Measurements from ENCODE around the gene FAAH2.
"Not testable (repeated sequence)": the region's sequence is repeated elsewhere in the genome, so short reads cannot be mapped to it uniquely, and the experiment has no call there.

Gene FAAH2

DNA sequence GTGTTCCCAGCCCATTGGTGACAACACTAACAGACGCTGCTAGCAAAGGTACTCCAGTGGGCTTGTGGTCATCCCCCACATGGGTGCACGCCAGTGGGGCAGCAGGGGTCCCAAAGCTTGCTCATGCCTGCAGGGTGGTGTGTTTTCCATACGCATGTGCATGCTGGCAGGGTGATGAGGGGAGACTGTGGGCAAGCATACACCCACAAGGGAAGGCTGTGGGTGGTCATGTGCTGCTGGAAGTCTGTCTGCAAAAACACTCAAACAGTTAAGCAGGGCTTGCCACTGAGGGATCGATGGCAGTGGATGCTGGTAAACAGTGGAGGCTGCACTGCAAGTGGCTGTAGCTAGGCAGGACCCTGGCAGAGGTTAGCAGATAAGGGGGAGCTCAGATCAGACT, 79.9 kb downstream of the FAAH2 start:
- peaks cover 54 to 98% (median 85%) of the 10 kb centered on the region in 11 experiments for H3K27me3 ChIP-seq
- no peak overlapping the region for H3K4me3 ChIP-seq
- H3K4me2 ChIP-seq, result no peak overlapping the region
- no peaks in the 10 kb centered on the region; a peak in 4 of 22 replicates for H4K20me1 ChIP-seq
- H3K9ac ChIP-seq, result no peak overlapping the region
- H3K27ac ChIP-seq, result no peak overlapping the region
- H3K9me3 ChIP-seq (replicated peaks in 1 of 11), result peaks cover 0 to 8% (median 0%) of the 10 kb centered on the region in 11 experiments; a peak in 2 of 22 replicates
- no peaks in the 10 kb centered on the region for H3K4me1 ChIP-seq
- TF ChIP-seq Cebpa-rat (IDR thresholded peaks at IDR 0.05), result no peak
- no peaks in the 10 kb centered on the region for H3K36me3 ChIP-seq

DNA sequence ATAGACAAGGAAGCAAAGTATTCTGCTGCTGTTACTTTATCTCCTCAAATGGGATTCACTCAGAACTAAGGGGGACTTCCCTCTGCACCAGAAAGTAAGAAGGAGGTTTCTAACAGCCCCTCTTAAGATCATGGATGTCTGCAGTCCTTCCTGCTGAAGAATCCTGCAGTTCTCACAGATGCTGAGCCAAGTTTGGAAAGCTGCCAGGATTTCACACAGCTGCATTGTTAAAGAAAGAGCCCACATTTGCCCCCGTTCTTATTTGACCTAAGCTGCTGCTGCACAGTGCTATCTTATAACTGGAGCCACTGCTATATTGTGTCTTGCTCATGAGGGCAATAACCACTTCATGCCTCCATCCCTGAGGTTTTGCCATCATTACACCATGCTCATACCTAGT, 81.1 kb downstream of the FAAH2 start:
- TF ChIP-seq Cebpa-rat (IDR thresholded peaks at IDR 0.05), result no peak
- H3K27ac ChIP-seq, result no peak overlapping the region
- no peak overlapping the region for H3K9ac ChIP-seq
- no peak overlapping the region for H3K4me2 ChIP-seq
- peaks cover 51 to 95% (median 73%) of the 10 kb centered on the region in 11 experiments for H3K27me3 ChIP-seq
- no peaks in the 10 kb centered on the region for H3K4me1 ChIP-seq
- H4K20me1 ChIP-seq, result no peaks in the 10 kb centered on the region; a peak in 4 of 22 replicates
- no peaks in the 10 kb centered on the region for H3K9me3 ChIP-seq (replicated peaks in 1 of 11)
- H3K36me3 ChIP-seq, result no peaks in the 10 kb centered on the region
- no peak overlapping the region for H3K4me3 ChIP-seq

- no peak overlapping the region for H3K27ac ChIP-seq
- TF ChIP-seq Cebpa-rat (IDR thresholded peaks at IDR 0.05), result no peak
- no peak overlapping the region for H3K4me2 ChIP-seq
- H3K27me3 ChIP-seq, result peaks cover 51 to 94% (median 73%) of the 10 kb centered on the region in 11 experiments
- H3K4me3 ChIP-seq, result no peak overlapping the region
- H3K9me3 ChIP-seq (replicated peaks in 1 of 11), result no peaks in the 10 kb centered on the region
- H3K4me1 ChIP-seq, result no peaks in the 10 kb centered on the region
- H3K9ac ChIP-seq, result no peak overlapping the region
- H4K20me1 ChIP-seq, result no peaks in the 10 kb centered on the region; a peak in 4 of 22 replicates
- H3K36me3 ChIP-seq, result no peaks in the 10 kb centered on the region
These were observed 81.7 kb downstream of the FAAH2 start for GRCh38 chrX:57368158-57368557.

GRCh38 chrX:57379296-57379695, 92.8 kb downstream of the FAAH2 start:
- H3K4me2 ChIP-seq, result no peak overlapping the region
- H3K9me3 ChIP-seq (replicated peaks in 1 of 11), result peaks cover 0 to 11% (median 0%) of the 10 kb centered on the region in 11 experiments; a peak in 1 of 22 replicates
- no peak for TF ChIP-seq Cebpa-rat (IDR thresholded peaks at IDR 0.05)
- H3K4me1 ChIP-seq, result no peaks in the 10 kb centered on the region
- H4K20me1 ChIP-seq, result no peaks in the 10 kb centered on the region
- peaks cover 54 to 89% (median 84%) of the 10 kb centered on the region in 11 experiments for H3K27me3 ChIP-seq
- no peaks in the 10 kb centered on the region for H3K36me3 ChIP-seq
- H3K4me3 ChIP-seq, result no peak overlapping the region
- no peak overlapping the region for H3K9ac ChIP-seq
- H3K27ac ChIP-seq, result no peak overlapping the region

GRCh38 chrX:57380026-57380796, 93.7 kb downstream of the FAAH2 start:
- no peak for TF ChIP-seq Cebpa-rat (IDR thresholded peaks at IDR 0.05)
- peaks cover 47 to 80% (median 74%) of the 10 kb centered on the region in 11 experiments for H3K27me3 ChIP-seq

DNA sequence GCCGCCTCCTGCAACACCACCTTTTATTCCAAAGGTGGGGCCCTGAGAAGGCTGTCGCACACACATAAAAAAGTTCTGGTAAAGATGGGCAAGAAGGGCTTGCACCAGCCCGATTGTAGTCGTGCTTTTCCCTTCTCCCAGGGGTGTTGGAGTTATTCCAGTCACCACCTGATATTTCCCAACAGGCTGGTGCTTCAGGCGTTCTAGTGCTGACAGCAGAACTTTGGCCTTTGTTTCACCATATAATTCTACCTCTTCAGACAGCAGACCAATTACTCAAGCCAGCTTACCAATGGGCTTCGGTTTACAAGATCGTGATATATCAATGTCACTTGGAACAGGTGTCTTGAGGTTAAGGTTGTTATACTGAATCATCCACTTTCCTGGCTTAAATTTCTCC, 107.7 kb downstream of the FAAH2 start:
- Histone ChIP-seq H3K27me3 (peaks cover 41 to 94% (median 83%) of the 10 kb centered on the region in 11 experiments), H3K9me3 (replicated peaks in 1 of 11) (peaks cover 0 to 14% (median 0%) of the 10 kb centered on the region in 11 experiments; a peak in 7 of 22 replicates)
- not testable (repeated sequence) for H3K4me1 ChIP-seq, H4K20me1 ChIP-seq, H3K9ac ChIP-seq, H3K4me2 ChIP-seq, H3K4me3 ChIP-seq, H3K36me3 ChIP-seq, H3K27ac ChIP-seq

More at GRCh38 chrX:57380026-57380796, 93.7 kb downstream of the FAAH2 start:
- Histone ChIP-seq H3K9ac (no peak overlapping the region), H4K20me1 (no peaks in the 10 kb centered on the region), H3K9me3 (replicated peaks in 1 of 11) (peaks cover 0 to 11% (median 0%) of the 10 kb centered on the region in 11 experiments; a peak in 1 of 22 replicates), H3K27ac (no peak overlapping the region), H3K4me3 (no peak overlapping the region), H3K4me1 (no peaks in the 10 kb centered on the region), H3K4me2 (no peak overlapping the region), H3K36me3 (no peaks in the 10 kb centered on the region)

GRCh38 chrX:57403191-57403590, 116.7 kb downstream of the FAAH2 start:
- H4K20me1 ChIP-seq, result not testable (repeated sequence)

GRCh38 chrX:57406149-57406548, 119.6 kb downstream of the FAAH2 start:
- Histone ChIP-seq H3K27ac (no peak overlapping the region), H3K4me1 (no peaks in the 10 kb centered on the region), H3K4me3 (no peak overlapping the region), H3K4me2 (no peak overlapping the region), H3K9me3 (replicated peaks in 1 of 11) (peaks cover 29 to 44% (median 37%) of the 10 kb centered on the region in 11 experiments), H4K20me1 (no peaks in the 10 kb centered on the region), H3K9ac (no peak overlapping the region), H3K36me3 (no peaks in the 10 kb centered on the region), H3K27me3 (peaks cover 31 to 75% (median 66%) of the 10 kb centered on the region in 11 experiments)
- no peak for TF ChIP-seq Cebpa-rat (IDR thresholded peaks at IDR 0.05)

More at GRCh38 chrX:57403191-57403590, 116.7 kb downstream of the FAAH2 start:
- H3K4me1 ChIP-seq, H3K27ac ChIP-seq, H3K36me3 ChIP-seq, H3K9ac ChIP-seq, H3K4me3 ChIP-seq, H3K4me2 ChIP-seq: not testable (repeated sequence)
- H3K9me3 ChIP-seq (replicated peaks in 1 of 11), result peaks cover 29 to 46% (median 38%) of the 10 kb centered on the region in 11 experiments
- peaks cover 53 to 92% (median 81%) of the 10 kb centered on the region in 11 experiments for H3K27me3 ChIP-seq

GRCh38 chrX:57417827-57418226, 131.3 kb downstream of the FAAH2 start:
- H3K4me2 ChIP-seq, result peak overlapping the region in 1 of 11 experiments; percentile 14; a peak in 2 of 22 replicates
- no peak for TF ChIP-seq Cebpa-rat (IDR thresholded peaks at IDR 0.05)
- no peaks in the 10 kb centered on the region for H4K20me1 ChIP-seq
- no peaks in the 10 kb centered on the region for H3K36me3 ChIP-seq
- H3K4me1 ChIP-seq, result peaks cover 0 to 6% (median 0%) of the 10 kb centered on the region in 10 experiments; a peak in 3 of 20 replicates
- H3K27ac ChIP-seq, result no peak overlapping the region
- H3K27me3 ChIP-seq, result peaks cover 53 to 78% (median 76%) of the 10 kb centered on the region in 11 experiments
- peaks cover 3 to 21% (median 10%) of the 10 kb centered on the region in 11 experiments; a peak in 12 of 22 replicates for H3K9me3 ChIP-seq (replicated peaks in 1 of 11)
- no peak overlapping the region for H3K4me3 ChIP-seq
- H3K9ac ChIP-seq, result no peak overlapping the region

All from BLaER1 treated with 17β-estradiol and CSF1 and Interleukin-3, amounts not matched to agents 10 nM and 100 nM (cell line).